ENCODE measurements around the gene ALDH3B1.
"Not testable (repeated sequence)": the region's sequence is repeated elsewhere in the genome, so short reads cannot be mapped to it uniquely, and the experiment has no call there.

Gene ALDH3B1

GRCh38 chr11:68010090-68011041 is at the start of gene ALDH3B1:
Gene ALDH3B1 (plus strand): TSS chr11:68010327. CDS start chr11:68015298, 4,971 bp downstream.
- DNase-seq: no peak

- DNase-seq: not testable (repeated sequence)
These were observed 46.9 kb upstream of the ALDH3B1 start for GRCh38 chr11:67963217-67963616.

GRCh38 chr11:67963879-67964278 is 46.2 kb upstream of the ALDH3B1 start:
- DNase-seq: not testable (repeated sequence)

- not testable (repeated sequence) for DNase-seq
These were observed 45.4 kb upstream of the ALDH3B1 start for GRCh38 chr11:67964746-67965145.

- DNase-seq: not testable (repeated sequence)
These were observed 44.2 kb upstream of the ALDH3B1 start for GRCh38 chr11:67965830-67966348.

GRCh38 chr11:67974746-67975145 is 35.4 kb upstream of the ALDH3B1 start:
- not testable (repeated sequence) for DNase-seq

- peak; percentile 38 for DNase-seq
These were observed 31.2 kb upstream of the ALDH3B1 start for GRCh38 chr11:67978766-67979418.

GRCh38 chr11:67981226-67981625 is 28.9 kb upstream of the ALDH3B1 start:
- DNase-seq: not testable (repeated sequence)

- not testable (repeated sequence) for DNase-seq
These were observed 27.8 kb upstream of the ALDH3B1 start for GRCh38 chr11:67982255-67982857.

GRCh38 chr11:67983951-67984350 is 26.2 kb upstream of the ALDH3B1 start:
- DNase-seq: no peak

GRCh38 chr11:67985302-67985701 is 24.8 kb upstream of the ALDH3B1 start:
- not testable (repeated sequence) for DNase-seq

GRCh38 chr11:67990546-67991346 is 19.4 kb upstream of the ALDH3B1 start:
- DNase-seq: not testable (repeated sequence)

GRCh38 chr11:67991347-67992121 is 18.6 kb upstream of the ALDH3B1 start:
- DNase-seq: not testable (repeated sequence)

GRCh38 chr11:67993821-67994220 is 16.3 kb upstream of the ALDH3B1 start:
- peak; percentile 58 for DNase-seq

GRCh38 chr11:67994387-67994786 is 15.7 kb upstream of the ALDH3B1 start:
- not testable (repeated sequence) for DNase-seq

GRCh38 chr11:67995129-67995528 is 15.0 kb upstream of the ALDH3B1 start:
- not testable (repeated sequence) for DNase-seq

- not testable (repeated sequence) for DNase-seq
These were observed 14.5 kb upstream of the ALDH3B1 start for GRCh38 chr11:67995579-67995978.

GRCh38 chr11:67996051-67996450 is 14.1 kb upstream of the ALDH3B1 start:
- DNase-seq: no peak

- peak; percentile 62 for DNase-seq
These were observed 13.3 kb upstream of the ALDH3B1 start for GRCh38 chr11:67996622-67997474.

- DNase-seq: no peak
These were observed 12.6 kb upstream of the ALDH3B1 start for GRCh38 chr11:67997475-67997921.

Data from stimulated activated CD4-positive, alpha-beta T cell treated with anti-CD3 and anti-CD28 coated beads, Interleukin-15, amount 100 ng/mL, for 24 hours (primary cell).